WTC11 (cell line): Measurements from ENCODE around the gene NPSR1.

Experiments
- CBFB ChIP-seq: sonication (generic); formaldehyde crosslinking; IDR thresholded peaks from 2 replicates; pipeline ENCODE4 v1.8.1; 2022; ENCODE audit warnings: mild to moderate bottlenecking, low read depth, missing genetic modification reagents
- MLX ChIP-seq: sonication (generic); formaldehyde crosslinking; IDR thresholded peaks from 2 replicates; pipeline ENCODE4 v1.8.1; 2023; ENCODE audit warnings: mild to moderate bottlenecking, missing genetic modification reagents, moderate library complexity
- TEAD4 ChIP-seq: sonication (generic); formaldehyde crosslinking; IDR thresholded peaks from 2 replicates; pipeline ENCODE4 v1.8.0; 2022; ENCODE audit warnings: mild to moderate bottlenecking, missing genetic modification reagents
- USF2 ChIP-seq: sonication (generic); formaldehyde crosslinking; IDR thresholded peaks from 2 replicates; pipeline ENCODE4 v1.8.1; 2023; ENCODE audit warnings: mild to moderate bottlenecking, missing genetic modification reagents, moderate library complexity

- TF ChIP-seq USF2 = no peak
- TF ChIP-seq TEAD4 (CRISPR knock-in tag) = no peak
- TF ChIP-seq CBFB (CRISPR knock-in tag) = no peak
- no peak for TF ChIP-seq MLX (CRISPR knock-in tag)
These were observed 179.8 kb downstream of the NPSR1 start for GRCh38 chr7:34837801-34838201.
